LNCaP clone FGC (cell line): ENCODE data around the gene RNF121.

Experiments
- DNase-seq: peaks from one replicate; pipeline ENCODE4 v3.0.0-alpha.2; 2011; ENCODE audit warnings: low read depth
- H3K4me3 ChIP-seq: 2 replicates; pipeline ENCODE4 v1.5.1; 2011; ENCODE audit warnings: mild to moderate bottlenecking, low read depth, low read length, control low read depth
- CTCF ChIP-seq: IDR thresholded peaks from 2 replicates; pipeline ENCODE4 v1.5.1; 2012; ENCODE audit warnings: mild to moderate bottlenecking; ENCODE audit not compliant: control insufficient read depth, insufficient read depth; ENCODE audit errors: extremely low read depth

The RNF121 gene

GRCh38 chr11:71962428-71963038 is 33.7 kb downstream of the RNF121 start:
- no peak for TF ChIP-seq CTCF
- DNase-seq = no peak
- no peak overlapping the region for H3K4me3 ChIP-seq

- no peak for DNase-seq
- no peak for TF ChIP-seq CTCF
- no peak overlapping the region for H3K4me3 ChIP-seq
These were observed 34.6 kb downstream of the RNF121 start for GRCh38 chr11:71963468-71963867.

GRCh38 chr11:71964641-71965040 is 35.8 kb downstream of the RNF121 start:
- TF ChIP-seq CTCF = no peak
- no peak for DNase-seq

GRCh38 chr11:71971680-71972079 is 42.8 kb downstream of the RNF121 start:
- DNase-seq = no peak
- H3K4me3 ChIP-seq = no peak overlapping the region
- no peak for TF ChIP-seq CTCF

More at GRCh38 chr11:71964641-71965040, 35.8 kb downstream of the RNF121 start:
- no peak overlapping the region for H3K4me3 ChIP-seq

GRCh38 chr11:71976551-71976950 is 47.7 kb downstream of the RNF121 start:
- DNase-seq = no peak
- H3K4me3 ChIP-seq = no peak overlapping the region
- no peak for TF ChIP-seq CTCF

GRCh38 chr11:71977090-71977489 is 48.2 kb downstream of the RNF121 start:
- H3K4me3 ChIP-seq = no peak overlapping the region
- no peak for DNase-seq
- TF ChIP-seq CTCF = no peak

GRCh38 chr11:71977743-71978418 is 49.0 kb downstream of the RNF121 start:
- no peak for DNase-seq
- TF ChIP-seq CTCF = peak; percentile 87

More at GRCh38 chr11:71977743-71978418, 49.0 kb downstream of the RNF121 start:
- no peak overlapping the region for H3K4me3 ChIP-seq
